Medulla oblongata (tissue), 1 donor: ENCODE data around the gene METTL14.
A peak's percentile ranks its signal among the peaks of the same experiment; 100 is the strongest.

Experiments
- DNase-seq: peaks from one replicate; pipeline ENCODE4 v3.0.0-alpha.2; 2015; ENCODE audit errors: extremely low spot score

The METTL14 gene

DNA sequence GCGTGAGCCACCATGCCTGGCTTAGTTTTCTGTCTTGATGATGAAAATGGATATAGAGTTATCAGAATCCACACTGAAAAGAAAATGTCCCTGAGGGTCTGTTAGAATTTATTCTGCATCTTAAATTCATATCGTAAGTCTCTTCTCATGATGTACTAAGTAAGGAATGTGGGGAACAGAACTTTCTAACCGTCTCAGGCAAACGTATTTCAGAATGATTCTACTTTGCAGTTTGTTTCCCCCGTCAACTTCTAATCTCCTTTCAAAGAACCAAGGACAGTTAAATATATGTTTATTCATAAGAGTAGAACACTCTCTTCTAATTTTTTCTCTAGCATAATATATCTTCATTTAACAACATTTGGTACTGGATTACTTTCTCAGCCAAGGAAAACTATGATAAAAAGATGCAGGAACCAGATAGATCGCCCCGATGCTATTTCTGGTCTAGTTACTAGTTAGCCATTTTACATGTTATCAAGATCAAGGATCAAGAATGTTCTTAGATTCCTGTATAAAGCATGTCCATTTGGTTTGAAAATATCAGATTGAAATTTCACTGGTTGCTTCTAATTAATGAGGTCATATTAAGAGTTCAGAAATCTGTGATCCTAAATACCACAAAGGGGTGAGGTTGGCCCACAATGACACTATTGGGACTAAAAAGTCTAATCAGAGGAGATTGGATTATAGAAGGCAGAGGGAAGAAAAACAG, 49.5 kb downstream of the METTL14 start:
- no peak for DNase-seq

DNA sequence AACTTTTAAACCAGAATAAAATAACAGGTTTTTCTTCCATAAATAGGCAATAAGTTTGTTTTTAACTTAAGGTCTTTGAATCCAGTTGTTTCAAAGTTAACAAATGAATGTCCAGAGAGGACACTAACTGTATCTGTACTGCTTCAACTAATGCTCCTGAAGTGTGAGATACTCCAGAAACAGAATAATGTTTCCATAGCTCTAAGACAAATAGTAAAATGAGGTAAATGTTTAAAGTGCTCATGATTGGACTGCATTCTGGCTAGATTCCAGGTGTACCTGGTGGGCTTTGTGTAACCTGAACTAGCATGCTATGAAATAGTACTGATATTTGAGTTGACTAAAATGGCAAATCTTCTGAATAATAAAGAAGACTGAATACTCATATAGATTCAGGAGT, 51.7 kb downstream of the METTL14 start:
- DNase-seq, result no peak

DNA sequence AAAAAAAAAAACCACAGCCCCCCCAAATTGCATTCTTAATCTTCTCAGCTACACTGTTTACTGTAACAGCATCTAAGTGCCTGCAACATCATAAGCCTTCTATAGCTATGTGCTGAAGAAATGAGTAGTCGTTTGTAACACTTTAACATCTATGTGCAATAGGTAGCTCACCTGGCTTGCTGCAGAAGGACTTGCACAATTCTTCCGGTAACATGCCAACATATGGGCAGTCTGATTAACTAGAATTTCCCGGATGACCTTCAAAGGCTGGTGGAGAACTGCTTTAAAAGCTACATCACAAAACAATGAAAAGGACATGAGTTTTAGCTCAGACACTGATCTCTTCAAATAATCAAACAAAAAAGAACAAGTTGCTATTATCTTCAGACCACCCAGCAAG, 52.9 kb downstream of the METTL14 start:
- DNase-seq, result no peak

DNA sequence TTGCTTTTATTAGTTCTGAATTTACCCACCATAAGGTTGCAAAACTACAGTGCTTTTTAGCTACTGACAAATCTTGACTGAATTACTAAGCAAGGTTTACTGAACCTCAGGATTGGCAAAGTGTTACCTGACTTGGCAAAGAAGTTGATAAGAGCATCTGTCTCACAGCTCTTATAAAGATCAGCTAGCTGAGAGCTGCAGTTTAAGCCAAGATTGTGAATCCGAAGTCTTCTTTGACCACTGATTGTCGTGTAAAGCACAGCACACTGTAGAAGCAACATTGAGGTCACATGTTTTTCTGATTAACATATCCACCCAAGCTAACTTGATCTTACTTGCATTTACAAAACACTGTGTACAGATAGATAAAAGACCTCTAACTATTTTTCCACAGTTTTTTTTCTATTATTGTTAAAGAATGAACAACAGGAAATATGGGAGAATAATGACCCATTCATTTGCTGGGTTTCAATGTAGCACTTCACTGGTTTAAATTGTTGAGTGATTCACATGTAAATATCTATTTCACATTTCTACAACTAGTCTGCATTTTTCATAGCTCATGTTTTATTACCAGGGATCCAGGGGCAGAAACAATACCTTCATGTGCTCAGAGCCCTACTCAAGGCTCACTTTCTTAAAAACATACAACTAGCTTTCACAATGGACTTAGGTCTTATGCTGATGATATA, 54.0 kb downstream of the METTL14 start:
- DNase-seq, result no peak

DNA sequence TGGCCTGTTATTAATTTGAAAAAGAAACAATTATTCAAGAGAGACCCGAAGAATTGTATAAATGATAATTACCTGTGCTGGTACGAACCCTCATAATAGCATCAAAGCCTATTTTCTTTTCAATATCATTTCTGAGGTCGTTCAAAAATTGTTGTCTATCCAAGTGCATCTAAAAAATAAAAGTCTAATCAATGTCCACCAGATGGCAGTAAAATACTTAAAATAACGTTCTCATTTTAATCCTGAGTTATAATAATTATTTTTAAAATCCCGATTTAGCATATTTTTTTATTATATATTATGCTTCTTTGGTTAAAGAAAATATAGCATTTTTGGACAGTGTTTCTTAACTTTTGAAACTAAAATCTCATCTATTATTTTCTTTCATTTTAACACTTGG, 55.7 kb downstream of the METTL14 start:
- peak; percentile 45 for DNase-seq

DNA sequence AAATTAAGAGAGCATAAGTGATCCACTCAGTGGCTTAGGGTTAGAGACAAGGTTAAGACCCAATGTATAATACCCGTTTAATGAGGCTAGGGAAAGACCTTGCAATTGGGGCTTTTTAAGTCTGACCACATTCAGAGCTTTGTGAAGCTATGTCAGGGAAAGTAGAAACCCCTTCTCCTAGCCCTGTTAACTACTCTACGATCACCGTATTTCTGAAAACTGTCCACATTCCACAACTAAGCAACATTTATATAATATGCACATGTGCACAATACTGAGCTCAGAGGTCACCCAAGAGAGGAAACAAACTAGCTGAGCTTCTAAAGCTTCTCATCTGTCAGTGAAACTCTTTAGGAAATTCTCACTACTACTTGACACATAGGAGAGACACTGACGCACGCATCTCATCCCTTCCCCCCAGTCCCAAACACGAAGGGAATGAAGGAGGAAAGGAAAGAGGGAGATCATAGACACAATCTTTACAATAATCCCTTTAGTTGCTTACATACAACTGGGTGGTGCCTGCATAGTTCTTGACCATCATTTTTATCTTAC, 56.2 kb downstream of the METTL14 start:
- DNase-seq, result no peak

DNA sequence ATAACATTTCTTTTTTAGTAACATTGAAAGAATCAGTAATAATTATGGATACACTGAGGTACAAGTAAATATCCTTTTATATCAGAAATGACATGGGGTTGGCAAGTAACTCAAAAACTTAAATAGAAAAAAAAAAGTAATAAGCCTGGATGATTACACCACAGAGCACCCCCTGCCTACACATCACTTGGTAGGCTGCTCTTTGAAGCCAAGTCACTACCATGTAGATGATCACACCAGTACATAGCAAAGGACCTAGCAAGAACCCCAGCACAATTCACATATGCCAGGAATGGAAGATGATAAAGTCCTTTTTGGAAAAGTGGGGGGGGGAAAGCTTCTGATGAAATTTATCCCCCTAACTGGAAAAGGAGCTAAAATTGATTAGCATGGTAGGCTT, 56.9 kb downstream of the METTL14 start:
- no peak for DNase-seq

DNA sequence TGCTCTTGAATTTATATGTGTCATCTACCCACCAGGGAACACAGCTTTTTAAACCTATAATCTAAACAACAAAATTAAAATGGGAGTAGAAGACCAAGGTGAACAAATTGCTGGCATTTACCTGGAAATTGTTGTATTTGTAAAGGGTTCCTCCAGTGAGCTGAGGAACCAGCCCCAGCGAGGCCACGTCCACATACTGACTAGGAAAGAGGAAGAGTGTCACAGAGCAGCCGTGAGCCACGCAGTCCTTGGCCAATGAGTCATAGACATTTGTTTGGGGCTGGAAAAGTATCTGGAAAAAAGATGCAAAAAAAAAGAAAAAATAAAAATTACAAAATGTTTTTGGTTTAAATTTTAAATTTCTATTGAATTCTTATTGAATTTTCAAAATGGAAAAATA, 58.7 kb downstream of the METTL14 start:
- DNase-seq, result no peak

DNA sequence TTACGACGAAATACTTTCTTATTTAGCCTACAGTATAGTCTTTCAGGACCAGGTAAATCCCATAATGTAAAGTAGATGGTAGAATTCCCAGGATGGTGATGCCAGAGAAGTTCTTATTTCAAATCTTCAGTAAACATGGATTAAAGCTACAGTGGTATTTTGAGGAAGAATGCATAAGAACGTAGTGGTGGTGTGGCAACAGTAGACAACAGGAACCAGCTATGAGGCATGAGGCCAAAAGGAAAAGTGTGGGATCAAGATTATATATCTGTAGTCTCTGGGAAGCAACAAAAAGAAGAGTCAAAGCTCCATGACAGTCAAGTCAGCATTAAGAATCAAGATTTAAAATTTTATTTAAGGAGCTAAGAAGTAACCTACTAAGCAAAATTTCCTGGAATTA, 60.2 kb downstream of the METTL14 start:
- no peak for DNase-seq

DNA sequence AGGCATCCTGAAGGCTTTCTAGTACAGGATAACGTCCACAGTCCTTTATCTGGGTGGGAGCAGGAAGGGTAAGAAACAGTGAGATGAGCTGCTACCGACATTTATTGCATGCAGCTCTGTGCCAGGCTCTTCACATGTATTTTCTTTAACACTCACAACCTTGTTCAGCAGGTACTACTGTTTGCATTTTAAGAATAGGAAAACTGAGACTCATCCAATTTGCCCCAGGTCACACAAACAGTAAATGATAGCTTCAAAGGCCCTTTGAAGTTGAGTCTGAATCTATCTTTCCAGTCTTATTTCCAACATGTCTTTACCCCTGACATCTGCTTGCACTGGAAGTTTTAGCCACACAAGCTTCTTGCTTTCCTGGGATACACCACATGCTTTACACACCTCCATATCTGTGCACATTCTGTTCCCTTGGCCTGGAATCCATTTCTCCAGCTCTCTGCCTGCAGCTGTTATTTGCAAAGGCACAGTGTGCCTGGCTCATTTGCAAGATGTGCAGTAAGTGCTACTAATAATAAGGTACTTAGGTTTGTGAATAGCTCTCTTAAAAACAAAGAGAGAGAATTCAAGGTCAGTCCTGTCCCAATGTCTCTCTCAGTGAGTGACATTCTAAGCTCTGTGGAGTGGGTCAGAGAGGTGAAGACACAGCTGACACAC, 61.2 kb downstream of the METTL14 start:
- DNase-seq, result no peak

DNA sequence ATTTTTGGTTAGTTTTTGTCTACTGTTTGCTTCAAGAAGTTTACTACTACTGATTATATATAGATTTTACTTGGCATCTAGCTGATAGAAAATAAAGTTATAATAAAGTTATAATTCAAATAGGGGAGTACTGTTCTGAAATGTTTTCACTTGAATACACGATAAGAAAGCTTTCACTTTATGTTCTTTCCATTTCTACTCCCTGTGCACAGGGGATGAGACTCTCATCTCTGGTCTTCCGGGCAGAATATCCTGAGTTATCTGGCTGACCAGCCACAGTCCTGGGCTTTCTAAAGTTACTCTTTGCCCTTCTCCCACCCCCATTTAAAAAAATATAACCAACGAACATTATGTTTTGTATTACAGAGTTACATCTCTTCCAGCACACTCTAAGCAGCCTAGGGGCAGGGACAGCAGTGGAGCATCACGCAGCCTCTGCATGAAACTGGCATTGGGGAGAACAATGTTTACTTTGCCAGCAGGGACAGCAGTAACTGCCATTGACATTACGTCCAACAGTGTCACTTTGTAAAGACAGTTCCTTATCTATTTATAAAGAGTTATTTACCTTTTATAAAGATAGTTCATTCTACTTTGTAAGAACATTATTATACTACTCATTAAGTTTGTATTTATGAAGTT, 64.3 kb downstream of the METTL14 start:
- DNase-seq, result no peak

DNA sequence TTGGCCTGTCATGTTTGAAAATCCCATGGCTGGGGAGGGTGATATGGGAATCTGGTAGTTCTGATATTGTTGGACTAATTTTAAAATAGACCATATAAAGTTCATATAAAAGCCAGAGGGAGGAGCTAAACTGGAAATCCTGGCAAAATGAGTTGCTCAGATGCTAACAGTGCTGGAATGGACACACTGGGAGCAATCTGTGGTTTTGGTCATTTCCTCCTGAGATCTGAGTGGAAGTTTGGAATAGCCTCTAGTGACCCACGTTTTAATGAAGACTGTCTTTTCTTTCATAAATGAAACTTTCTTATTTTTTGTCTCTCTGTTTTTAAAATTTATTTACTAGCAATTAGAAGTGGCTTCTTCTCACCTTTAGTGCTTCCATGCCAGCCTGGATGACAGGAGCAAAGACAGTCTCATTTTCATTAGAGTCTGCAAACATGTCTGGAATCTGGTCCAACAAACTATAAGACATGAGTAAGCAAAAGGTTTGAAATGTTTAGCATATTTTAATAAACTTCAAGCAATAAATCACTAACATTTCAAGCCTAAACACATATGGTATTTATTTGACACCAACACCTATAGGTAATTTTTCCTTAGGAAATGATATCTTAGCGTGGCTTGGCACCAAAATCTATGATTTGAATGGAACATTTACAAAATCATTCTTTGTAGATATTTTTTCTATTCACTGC, 66.6 kb downstream of the METTL14 start:
- DNase-seq, result no peak

DNA sequence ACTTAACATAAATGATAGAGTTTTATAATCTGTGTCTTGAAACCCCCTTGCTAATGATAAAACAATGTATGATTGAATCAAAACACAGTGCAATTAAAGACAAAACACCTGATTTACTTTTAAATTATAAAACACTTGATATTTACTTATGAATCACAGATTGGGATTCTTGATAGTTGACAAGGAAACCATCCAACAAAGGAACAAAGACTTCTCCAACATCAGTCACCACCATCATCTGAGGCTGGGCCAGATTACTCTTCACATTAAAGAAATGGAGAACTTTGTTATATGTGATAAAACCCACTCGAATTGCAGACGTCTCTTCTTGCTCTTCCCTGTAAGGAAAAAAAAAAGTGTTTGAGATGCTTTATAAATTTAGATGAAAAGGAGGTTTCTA, 67.4 kb downstream of the METTL14 start:
- DNase-seq, result no peak

DNA sequence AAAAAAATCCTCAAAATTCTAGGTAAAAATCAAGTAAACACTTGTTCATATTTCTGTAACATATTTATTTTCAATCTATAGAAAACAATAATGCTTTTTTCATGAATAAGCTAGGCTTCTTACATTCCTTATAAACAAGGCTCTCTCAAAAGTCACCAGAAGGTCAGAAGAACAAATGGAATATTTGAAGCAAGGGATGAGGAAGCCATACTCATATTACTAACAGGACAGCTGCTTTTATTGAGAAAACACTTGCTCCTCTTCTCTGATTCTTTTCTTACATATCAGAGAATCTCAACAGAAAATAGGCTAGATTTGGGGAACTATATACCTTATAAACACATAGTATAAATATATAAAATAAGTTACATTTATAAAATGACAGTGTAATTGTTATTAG, 67.9 kb downstream of the METTL14 start:
- no peak for DNase-seq

DNA sequence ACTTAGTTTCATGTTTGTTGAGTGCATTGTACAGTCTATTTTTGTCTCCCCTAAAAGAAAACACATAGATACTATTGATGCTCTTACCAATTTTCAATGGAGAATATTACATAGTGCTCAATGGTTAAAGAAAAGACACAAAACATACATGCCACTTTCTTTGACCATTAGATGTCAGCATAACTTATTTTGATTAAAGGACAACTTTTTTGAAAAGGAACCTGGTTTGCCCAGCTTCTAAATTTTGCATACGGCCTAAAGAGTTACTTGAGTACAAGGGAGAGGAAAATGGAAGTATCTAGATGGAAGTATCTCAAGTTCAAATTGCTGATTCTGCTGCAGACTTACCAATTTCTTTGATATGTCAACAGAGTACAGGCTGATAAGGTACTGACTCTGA, 68.5 kb downstream of the METTL14 start:
- DNase-seq, result no peak

DNA sequence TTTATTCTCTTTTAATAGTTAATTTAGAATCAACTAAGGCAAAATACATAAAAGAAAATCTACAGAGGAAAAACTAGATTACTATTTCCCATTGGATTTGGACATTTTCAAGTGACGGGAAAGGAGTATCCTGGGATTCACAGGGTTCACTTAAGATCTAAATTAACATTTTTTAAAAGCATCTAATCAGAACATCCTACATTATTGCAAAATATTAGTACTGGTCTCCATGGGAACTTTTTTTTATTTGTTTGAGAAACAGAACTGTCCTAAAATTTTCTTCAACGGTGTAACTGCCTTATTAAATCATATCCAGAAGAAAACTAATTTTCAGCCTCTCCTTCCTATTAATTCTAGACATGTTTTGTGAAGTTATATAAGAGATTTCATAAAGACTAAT, 69.7 kb downstream of the METTL14 start:
- no peak for DNase-seq

DNA sequence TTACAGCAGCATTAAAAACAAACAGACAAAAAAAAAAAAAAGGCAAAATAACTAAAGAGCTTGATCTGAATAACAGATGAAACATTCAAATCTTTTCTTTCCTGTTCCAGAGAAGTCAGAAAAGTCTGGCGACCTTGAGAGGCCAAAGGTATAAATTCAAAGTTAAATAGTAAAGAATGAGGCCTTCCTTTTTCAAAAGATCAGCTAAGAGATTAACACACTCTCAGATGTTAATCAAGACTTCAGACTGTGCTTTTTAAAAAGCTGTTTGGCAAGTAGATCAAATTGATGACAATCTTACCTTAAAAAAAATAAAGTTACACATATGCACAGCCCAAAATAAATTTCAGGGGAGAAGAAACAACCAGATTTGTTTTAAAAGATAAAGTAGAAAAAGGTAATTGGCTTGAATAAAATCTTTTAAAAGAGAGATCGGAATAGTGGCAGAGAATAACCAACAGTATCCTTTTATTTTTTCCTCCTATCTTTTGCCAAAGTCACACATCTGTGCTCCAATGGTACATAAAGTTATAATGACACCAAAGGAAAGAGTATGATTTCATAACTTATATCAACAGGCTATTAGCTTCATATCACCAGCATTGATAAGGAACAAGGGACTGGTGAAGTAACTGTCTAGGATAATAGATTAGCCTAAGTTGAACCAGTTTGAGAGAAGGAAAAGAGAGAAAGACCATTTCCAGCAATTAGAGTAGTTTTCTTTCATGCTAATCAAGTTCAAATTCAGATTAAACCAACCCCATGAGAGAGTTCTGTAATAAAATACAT, 70.4 kb downstream of the METTL14 start:
- no peak for DNase-seq

DNA sequence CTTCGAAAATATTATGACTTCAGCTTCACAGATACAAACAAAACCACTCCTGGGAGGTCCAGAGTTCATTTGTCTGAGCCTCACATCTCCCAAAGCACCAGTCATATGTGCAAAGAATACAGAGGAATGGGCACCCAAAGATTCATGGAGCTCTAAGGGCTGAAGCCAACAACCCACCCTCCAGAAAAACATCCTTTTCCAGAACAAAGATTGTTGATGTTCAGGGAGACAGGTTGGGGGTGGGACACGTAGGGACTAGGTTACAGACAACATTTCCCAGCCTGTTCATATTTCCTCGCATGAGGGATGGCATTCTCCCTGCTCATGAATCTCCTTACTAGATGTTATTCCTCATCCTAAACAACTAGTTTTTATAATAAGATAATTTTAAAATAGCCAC, 71.2 kb downstream of the METTL14 start:
- DNase-seq, result no peak

DNA sequence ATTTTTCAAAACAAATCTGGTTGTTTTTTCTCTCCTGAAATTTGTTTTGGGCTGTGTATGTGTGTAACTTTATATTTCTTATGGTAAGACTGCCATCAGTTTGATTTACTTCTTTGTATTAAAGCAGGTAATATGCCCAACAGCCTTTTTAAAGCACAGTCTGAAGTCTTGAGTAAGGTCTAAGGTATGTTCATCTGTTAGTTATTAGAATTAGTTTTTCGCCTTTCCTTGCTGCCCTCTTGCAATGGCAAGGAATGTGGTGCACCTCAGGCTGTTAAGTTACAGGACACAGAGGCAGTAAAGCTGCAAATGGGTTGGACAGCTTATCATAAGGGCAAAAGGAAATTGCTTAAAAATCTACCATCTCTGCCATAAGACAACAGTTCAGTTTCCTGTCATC, 71.8 kb downstream of the METTL14 start:
- no peak for DNase-seq

DNA sequence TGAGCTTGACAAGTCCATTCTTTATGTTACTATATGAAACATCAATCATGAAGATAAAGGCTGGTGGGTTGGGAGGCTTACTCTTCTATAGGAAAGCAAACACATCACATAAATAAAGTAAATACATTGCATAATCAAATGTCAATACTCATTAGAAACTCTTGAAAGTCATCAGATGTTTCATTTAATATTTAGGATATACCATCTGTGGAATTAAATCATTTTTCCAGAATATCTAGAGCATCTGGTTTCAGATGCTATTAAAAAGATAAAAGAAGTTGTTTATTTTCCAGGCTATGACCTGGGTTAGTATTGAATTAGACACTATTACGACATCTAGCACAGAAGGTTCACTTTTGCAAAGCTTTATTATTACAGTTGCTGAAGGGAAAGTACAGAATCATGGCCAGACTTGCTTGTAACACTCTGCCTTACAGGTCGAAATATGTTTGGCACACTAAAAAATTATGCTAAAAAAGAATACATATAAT, 72.6 kb downstream of the METTL14 start:
- no peak for DNase-seq

DNA sequence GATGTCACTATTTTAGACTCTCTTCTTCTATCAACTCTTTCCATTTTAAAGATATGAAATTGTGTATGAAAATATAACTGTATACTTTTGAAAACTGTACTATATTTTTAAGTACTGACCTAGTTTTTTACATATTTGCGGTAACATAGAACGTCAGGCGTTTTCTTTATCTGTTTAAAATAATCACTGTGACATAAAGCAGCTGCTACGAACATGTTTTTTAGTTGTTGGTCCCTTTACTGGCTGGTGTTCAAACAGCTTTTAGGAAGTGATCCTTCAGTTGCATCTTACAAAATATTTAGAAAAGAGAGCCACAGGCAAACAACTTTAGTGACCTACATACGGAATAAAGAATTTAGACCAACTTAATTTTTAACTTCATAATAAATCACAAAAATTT, 73.1 kb downstream of the METTL14 start:
- no peak for DNase-seq
